SK-N-MC (cell line): Measurements from ENCODE around the gene MYH9.

Experiments used
- EZH2 ChIP-seq: fragments of 200-600 bp; sonication (generic); IDR thresholded peaks from one replicate; pipeline ENCODE4 v1.6.1; 2017; ENCODE audit warnings: antibody characterized with exemption
- POLR2AphosphoS5 ChIP-seq: IDR thresholded peaks from 2 replicates; pipeline ENCODE4 v1.6.1; 2012; ENCODE audit warnings: mild to moderate bottlenecking, low read depth, low read length, borderline replicate concordance

DNA sequence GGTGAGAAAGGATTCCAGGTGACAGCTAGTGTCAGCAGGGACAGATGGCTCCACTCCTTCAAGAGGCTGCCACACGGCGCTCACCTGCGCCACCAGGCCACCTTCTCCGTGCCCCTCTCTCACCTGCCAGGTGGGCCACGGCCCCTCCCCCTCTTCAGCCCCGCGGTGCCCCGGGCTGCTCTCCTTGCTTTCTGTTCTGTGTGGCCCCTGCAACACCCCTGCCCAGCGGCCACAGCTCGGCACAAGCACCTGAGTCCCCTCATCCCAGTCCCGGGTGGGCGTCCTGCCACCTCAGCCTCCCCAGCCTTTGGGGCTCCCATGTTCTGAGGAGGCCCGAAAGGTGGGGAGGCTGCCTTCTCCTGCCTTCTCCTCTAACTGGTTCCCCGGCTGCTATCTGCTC is 88.5 kb downstream of the MYH9 start:
- TF ChIP-seq EZH2 (no peak), POLR2AphosphoS5 (no peak)
